ENCODE measurements around the gene ZBTB3.
A peak's percentile ranks its signal among the peaks of the same experiment; 100 is the strongest.
"Not testable (repeated sequence)": the region's sequence is repeated elsewhere in the genome, so short reads cannot be mapped to it uniquely, and the experiment has no call there.

The ZBTB3 gene

DNA sequence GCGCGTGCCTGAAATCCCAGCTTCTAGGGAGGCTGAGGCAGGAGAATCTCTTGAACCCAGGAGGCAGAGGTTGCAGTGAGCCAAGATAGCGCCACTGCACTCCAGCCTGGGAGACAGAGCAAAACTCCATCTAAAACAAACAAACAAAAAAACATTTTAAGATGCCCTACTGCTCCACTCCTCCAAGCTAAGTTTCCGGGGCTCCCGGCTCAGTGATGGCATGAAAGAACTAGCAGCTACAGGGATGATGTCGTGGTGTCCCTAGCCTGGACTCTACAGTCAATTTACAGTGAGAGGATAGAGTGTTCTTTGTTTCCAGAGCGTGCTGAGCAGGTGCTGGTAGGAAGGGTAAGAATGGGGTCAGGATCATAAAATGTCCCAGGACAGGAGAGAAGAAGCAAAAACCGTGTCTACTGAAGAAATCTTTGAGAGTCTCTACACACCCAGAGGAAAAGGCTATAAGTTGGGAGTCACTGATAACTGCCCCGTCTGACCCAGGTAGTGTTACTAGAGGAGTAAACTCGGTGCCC, 1.2 kb upstream of the ZBTB3 start:
- no peak for DNase-seq

DNA sequence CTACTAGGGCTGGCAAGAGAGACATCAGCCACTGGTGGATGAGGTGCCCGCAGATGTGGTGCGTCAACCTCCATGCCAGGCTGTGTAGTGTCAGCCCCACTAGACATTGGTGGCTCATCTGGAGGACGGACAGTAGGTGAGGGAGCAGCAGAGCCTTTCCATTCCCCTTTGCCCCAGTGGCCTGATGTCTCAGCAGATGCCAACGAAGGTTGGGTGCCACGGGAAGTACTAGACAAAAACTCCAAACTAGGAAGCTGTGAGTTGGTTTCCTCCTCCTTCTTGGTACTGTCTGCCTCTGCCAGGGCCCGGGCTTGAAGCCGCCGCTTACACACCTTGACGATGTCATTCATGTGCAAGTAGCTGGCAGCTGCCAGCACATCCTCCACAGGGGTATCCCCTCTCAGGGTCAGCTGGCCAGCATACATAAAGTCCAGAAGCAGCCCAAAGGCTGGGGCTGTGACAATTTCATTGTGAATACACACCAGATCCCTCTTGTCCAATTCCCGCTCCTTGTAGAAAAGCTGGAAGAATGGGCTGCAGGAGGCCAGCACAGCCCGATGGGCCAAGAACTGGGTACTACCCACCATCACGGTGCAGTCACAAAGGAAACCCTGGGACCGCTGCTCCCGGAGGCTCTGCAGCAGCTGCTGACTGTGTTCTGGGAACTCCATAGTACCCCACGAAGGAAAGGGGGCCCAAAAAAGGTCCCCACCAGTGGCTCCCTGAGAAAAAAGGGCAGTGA, 795 bp downstream of the ZBTB3 start:
- DNase-seq = peak; percentile 10

- DNase-seq = no peak
Measured at GRCh38 chr11:62752177-62752785, 1.7 kb downstream of the ZBTB3 start.

GRCh38 chr11:62749931-62750330, 4.0 kb downstream of the ZBTB3 start:
- DNase-seq = not testable (repeated sequence)

DNA sequence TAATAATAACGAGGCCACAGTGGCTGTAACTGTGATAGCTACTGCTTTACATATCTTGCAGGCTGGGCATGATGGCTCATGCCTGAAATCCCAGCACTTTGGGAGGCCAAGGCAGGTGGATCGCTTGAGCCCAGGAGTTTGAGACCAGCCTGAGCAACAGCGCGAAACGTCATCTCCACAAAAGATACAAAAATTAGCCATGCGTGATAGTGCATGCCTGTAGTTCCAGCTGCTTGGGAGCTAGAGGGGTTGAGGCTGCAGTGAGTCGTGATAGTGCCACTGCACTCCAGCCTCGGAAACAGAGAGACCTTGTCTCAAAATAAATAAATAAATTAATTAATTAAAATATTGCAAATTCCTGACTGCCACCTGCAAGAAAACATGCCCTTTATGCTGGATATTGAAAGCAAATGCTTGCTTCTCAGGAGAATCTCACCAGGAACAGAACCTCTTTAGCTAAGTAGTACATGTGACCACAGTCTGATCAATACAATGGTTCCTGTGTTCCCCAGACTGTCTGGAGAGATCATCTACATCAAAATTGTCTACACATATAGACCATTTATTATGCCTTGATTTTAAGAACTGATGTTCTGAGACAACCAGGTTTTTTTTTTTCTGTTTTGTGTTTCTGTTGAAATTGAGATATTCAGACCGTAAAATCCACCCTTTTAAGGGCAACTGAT, 6.3 kb downstream of the ZBTB3 start:
- no peak for DNase-seq

- no peak for DNase-seq
Measured at GRCh38 chr11:62737196-62737595, 16.8 kb downstream of the ZBTB3 start.

GRCh38 chr11:62732830-62733229, 21.1 kb downstream of the ZBTB3 start:
- no peak for DNase-seq

DNA sequence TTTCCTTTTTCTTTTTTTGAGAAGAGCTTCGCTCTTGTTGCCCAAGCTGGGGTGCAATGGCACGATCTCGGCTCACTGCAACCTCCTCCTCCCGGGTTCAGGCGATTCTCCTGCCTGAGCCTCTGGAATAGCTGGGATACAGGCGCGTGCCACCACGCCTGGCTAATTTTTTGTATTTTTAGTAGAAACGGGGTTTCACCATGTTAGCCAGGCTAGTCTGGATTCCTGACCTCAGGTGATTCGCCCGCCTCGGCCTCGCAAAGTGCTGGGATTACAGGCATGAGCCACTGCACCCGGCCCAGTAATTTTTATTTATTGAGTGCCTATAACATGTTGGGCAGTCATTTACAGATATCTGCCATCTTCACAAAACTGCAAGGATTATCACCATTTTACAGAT, 23.9 kb downstream of the ZBTB3 start:
- DNase-seq = not testable (repeated sequence)

DNA sequence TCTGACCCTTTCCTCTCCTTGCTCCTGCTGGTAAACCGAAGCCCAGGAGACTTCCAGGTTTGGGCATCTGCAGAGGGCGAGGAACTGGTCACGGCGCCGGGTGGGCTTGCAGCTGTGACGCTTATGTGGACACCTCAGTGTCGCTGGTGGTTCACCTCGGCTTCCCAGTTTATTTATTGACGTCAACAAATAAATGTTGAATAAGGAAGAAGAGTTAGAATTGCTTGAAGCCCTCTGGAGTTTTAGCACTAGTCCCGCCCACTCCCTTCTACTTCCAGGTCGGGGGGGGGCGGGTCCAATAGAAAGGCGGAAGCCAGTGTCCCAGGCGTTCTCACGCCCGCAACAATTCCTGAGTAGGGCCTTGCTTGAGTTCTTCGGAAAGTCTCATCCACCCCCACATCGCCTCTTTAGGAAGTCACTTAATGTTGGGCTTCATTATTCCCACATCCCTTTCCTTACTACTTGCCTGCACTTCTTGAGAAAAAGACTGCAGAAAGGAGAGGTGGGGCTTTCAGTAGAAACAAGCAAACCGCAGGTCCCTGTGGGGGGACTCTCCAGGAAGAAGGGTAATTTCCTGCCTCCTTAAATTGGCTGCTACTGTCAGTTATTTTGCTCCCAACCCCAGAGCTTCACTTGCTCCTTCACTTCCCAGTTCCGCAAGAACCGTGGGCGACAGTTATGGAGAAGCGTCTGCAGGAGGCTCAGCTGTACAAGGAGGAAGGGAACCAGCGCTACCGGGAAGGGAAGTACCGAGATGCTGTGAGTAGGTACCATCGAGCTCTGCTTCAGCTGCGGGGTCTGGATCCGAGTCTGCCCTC, 25.6 kb downstream of the ZBTB3 start, which contains the start of gene TTC9C:
TTC9C (plus strand) TSS at position 316 of the 818 bp plus-strand sequence; CDS start at position 679, 363 bp downstream.
- DNase-seq = peak; percentile 89

GRCh38 chr11:62727872-62728170, 26.1 kb downstream of the ZBTB3 start:
- DNase-seq = peak; percentile 86

DNA sequence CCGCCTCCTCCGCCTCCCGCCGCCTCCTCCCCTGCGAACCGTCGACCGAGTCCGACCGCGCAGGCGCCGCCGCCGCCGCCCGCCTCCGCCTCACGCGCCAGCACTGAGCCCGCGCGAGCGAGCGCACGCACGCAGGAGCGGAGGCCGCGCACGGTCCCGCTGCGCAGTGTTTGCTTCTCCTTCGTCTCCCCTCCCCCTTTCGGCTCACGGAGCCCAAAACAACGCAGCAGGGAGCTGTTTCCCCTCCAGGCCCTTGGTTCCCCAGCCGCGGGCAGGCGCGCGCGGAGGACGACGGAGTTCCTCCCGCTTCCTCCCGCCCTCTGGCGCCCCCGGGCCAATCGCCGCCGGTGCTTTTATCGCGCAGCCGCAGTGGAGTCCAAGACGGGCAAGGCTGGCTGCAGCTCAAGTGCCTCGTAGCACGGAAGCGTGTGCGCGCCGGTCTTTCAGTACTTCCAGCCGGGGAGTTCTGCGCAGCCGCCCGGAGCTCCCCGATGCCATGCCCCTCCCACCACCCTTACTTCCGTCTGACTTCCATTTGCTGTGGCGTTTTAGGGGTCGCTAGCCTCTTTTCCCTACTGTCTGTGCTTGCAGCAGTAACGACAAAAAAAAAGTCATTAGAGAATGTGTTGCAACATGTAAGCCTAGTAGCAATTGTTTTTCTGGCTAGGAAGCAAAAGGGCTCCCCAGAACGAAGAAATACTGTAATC, 26.6 kb downstream of the ZBTB3 start, which contains the start of gene HNRNPUL2:
HNRNPUL2 (minus strand) TSS at position 293 of the 707 bp plus-strand sequence. CDS start 301 bp downstream, outside the sequence.
- DNase-seq = peak; percentile 98

GRCh38 chr11:62726915-62727164, 27.1 kb downstream of the ZBTB3 start:
- DNase-seq = no peak

- DNase-seq = no peak
Measured at GRCh38 chr11:62726156-62726914, 27.6 kb downstream of the ZBTB3 start.

DNA sequence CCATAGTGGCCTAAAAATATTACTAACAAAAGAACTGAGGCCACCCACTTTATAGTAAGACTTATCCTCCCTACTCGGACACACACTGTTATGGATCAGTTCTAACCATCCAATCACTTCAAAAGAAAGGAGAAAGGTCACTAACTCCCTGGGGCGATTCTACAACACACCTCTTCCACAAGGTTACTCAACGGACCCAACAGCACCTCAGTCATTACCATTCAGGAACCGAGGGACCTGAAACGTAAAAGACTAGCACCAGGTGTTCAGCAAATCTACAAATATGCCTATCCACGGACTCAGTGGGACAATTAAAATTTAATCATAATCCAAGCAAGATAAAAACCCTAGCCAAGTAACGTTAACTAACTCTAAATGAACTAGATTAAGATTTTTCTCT, 28.3 kb downstream of the ZBTB3 start:
- DNase-seq = no peak

- DNase-seq = no peak
Measured at GRCh38 chr11:62724171-62724570, 29.8 kb downstream of the ZBTB3 start.

DNA sequence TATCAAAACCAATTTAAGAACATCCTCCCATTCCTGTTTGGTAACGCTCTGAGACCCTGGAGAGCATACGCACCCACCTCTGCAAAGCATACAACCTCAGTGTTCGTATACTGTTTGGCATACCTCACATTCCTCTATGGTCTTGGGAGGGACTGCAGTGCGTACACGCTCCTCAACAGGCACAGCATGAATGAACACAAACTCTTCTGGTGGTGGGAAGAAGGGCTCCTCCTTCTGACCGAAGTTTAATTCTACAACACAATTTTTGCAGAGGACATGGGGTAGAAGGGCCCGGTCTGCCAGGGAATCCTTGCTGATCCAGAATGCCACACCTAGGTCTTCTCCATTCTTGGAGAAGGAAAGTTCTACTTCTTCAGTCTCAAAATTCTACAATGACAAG, 32.0 kb downstream of the ZBTB3 start:
- no peak for DNase-seq

DNA sequence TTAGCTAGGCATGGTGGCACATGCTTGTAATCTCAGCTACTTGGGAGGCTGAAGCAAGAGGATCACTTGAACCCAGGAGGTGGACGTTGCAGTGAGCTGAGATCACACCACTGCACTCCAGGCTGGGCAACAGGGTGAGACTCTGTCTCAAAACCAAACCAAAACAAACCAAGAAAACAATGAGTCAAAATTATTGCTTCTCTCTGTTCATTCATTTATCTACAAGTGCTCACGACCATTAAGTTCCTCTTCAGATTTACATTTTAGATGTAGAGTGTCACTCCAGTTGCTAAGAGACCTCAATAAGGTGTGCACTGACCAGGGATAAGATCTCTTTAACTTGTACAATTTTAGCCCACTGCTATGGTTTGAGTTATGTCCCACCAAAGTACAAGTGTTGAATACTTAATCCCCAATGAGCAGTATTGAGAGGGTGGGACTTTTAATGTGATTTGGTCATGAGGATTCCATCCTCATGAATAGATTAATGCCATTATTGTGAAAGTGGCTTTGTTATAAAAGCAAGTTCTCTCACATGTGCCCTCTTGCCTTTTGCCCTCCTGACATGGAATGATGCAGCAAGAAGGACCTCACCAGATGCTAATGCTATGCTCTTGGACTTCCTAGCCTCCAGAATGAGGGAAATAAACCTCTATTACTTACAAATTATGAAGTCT, 34.5 kb downstream of the ZBTB3 start:
- no peak for DNase-seq

- no peak for DNase-seq
Measured at GRCh38 chr11:62716816-62717215, 37.1 kb downstream of the ZBTB3 start.

DNA sequence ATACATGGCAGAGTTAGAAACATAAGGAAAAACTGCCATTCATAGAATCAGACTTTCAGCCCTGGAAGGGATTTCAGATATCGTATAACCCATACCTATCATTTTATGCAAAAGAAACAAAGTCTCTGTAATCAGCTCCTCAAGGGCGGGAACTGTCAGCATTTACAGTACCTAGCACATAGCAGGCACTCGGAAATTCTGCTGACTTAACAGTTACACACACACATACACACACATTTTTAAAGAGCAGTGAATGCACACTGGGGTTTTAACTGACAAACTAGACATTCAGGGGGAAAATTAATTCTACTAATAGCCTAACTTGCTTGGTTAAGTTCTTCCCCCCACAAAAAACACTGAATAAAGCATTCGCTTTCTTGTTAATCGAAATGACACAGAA, 37.8 kb downstream of the ZBTB3 start:
- no peak for DNase-seq

DNA sequence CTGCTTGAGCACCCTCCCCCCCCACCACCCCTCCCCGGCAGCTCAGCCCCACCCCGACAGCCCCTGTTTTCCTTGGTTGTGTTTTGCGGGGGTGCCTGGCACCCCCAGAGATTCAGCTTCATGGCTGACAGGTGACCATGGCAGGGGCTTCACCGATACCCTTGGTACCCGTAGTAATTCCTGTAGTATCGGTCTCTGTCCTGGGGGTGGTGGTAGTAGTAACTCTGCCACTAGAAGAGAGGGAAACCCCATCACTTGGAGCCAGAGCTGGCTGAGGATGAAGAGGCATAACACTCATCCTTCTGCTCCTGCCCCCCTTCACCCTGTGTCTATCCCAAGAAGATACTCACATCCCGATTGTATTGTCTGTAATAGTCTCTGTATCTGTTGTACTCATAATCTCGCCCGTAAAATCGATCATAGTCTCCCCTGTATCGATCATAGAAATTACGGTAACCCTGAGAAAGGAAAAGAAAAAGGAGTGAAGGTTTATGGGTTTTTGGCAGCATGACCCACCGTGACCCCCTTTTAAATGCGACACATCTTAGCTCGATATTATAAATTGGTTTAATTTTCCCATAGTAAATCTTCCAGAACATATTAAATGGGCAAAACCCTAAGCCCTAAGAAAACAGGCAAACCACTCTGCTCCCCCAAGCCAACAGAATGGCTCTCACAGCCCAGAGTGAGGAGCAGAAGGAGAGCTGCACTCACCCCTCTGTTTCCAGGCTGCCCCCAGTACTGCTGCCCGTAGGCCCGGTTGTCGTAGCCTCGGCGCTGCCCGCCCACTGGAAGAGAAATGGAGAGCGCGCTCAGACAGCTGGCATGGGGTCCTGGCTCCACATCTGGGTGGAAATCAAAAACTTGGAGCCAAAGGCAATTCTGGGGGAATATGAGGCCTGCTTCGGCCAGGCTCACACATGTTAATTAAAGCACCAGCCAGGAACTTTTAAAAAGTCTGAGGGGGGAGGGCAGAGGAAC, 38.5 kb downstream of the ZBTB3 start:
- DNase-seq = no peak

Measured in CD4-positive, alpha-beta T cell treated with Interleukin-6 for 4 hours (primary cell).